ENCODE data around the gene ASPG.

ASPG gene

DNA sequence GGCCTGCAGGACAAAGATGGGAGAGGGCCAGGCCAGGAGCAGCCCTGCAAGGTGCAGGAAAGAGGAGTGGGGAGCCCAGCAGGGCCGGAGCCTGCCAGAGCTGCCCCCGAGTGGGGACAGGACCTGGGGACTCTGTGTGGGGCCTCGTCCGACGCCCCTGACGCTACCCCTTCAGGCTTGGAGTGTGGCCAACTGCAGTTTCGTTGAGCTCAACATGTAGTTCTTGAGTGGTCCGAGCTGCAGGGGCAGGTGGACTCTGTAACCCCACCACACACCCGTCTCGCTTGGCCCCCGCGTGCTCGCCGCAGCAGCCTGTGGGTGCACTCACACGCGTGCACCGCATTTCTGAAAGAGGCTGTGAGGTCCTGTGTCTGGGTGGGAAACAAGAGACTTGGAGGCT, 2.0 kb downstream of the ASPG start:
- H3K27ac ChIP-seq, result peak overlapping the region in 1 of 2 donors; percentile 92
- TF ChIP-seq, protein P1, sequence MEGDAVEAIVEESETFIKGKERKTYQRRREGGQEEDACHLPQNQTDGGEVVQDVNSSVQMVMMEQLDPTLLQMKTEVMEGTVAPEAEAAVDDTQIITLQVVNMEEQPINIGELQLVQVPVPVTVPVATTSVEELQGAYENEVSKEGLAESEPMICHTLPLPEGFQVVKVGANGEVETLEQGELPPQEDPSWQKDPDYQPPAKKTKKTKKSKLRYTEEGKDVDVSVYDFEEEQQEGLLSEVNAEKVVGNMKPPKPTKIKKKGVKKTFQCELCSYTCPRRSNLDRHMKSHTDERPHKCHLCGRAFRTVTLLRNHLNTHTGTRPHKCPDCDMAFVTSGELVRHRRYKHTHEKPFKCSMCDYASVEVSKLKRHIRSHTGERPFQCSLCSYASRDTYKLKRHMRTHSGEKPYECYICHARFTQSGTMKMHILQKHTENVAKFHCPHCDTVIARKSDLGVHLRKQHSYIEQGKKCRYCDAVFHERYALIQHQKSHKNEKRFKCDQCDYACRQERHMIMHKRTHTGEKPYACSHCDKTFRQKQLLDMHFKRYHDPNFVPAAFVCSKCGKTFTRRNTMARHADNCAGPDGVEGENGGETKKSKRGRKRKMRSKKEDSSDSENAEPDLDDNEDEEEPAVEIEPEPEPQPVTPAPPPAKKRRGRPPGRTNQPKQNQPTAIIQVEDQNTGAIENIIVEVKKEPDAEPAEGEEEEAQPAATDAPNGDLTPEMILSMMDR (IDR thresholded peaks at IDR 0.05), result no peak

DNA sequence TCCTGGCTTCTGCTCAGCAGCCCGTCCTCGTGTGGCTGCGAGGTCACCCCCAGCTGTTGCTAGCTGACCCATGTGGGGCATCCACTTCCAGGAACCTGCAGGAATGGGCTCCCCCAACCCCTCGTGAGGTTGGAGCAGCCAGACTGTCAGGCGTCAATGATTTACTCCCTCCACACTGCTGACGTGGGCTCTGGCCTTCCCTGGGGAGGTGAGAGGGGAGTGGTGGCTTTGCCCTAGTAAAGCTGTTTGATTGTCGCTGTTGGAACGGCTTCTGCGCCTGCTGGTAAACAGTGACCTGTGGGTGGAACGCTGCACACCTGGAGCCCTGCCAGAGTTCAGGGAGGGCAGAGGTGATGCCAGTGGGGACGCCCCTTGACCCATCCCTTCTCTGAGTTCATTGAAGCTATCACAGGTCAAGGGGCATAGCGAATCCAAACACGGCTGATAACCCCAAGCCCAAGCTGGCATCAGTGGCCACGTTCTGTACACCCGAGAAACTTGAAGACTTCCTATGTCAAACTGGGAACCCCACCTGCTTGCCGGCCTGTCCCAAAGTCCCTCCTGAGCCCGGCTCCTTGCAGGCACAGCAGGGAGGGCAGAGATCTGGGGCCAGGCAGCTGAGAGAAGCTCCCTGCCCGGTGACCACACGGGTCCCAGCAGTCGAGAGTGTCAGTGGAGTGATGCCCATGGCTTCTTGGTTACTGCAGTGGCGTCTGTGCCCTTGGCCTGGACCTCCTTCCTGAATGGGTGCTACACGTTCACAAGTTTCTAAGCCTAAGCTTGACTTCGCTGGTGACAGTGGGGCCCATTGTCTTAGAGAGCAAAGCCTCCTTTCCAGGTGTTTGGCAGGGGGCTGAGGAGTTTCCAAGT, 2.7 kb downstream of the ASPG start:
- DNase-seq (ENCODE audit: low spot score), result no peak
- TF ChIP-seq, protein P1 (IDR thresholded peaks at IDR 0.05), result no peak
- no peak overlapping the region for H3K4me3 ChIP-seq
- H3K27ac ChIP-seq, result no peak overlapping the region

More for the DNA sequence above, 2.0 kb downstream of the ASPG start:
- no peak overlapping the region for H3K4me3 ChIP-seq
- DNase-seq (ENCODE audit: low spot score), result no peak

- no peak for DNase-seq (ENCODE audit: low spot score)
- H3K27ac ChIP-seq, result no peak overlapping the region
- TF ChIP-seq, protein P1 (IDR thresholded peaks at IDR 0.05), result no peak
- H3K4me3 ChIP-seq, result no peak overlapping the region
Measured at GRCh38 chr14:104090071-104090748, 4.7 kb downstream of the ASPG start.

DNA sequence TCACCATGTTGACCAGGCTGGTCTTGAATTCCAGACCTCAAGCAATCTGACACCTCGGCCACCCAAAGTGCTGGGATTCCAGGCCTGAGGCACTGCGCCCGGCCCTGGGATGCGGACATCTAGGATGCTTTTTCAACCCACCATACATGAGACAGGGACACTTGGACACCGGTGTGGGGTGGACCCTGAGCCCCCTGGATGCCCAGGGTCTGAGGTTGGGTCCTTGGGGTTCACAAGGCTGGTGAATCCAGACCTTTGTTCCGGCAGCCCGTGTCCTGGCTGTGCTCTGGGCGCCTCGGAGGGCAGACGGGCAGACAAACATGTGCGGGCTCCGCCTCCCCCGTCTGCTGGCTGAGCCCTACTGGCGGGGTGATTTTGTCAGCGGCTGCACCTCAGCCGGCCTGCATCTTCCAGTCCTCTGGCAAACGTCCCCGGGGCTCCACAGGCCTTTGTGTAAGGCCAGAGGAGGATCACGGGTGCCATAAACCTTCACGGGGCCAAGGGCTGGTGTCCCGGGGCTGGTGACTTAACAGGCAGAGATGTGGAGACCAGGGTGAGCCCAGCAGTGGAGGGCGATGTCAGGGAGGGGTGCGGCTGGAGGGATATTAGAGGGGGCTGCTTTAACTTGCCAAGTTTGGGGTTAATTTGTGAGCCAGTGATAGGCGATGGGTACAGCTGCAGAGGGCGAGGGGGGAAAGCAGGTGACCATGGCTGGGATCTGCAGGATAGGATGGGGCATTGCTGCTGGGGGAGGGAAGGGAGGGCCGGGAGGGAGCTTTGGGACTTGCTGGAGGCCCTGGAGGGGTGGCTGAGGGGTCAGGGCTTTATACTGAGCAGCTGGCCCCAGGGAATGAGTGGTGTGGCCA, 5.8 kb downstream of the ASPG start:
- TF ChIP-seq, protein P1 (IDR thresholded peaks at IDR 0.05), result no peak
- no peak overlapping the region for H3K27ac ChIP-seq
- no peak overlapping the region for H3K4me3 ChIP-seq
- DNase-seq (ENCODE audit: low spot score), result no peak

GRCh38 chr14:104091927-104092771, 6.6 kb downstream of the ASPG start:
- no peak for DNase-seq (ENCODE audit: low spot score)
- Histone ChIP-seq H3K27ac (no peak overlapping the region), H3K4me3 (no peak overlapping the region)
- TF ChIP-seq, protein P1 (IDR thresholded peaks at IDR 0.05), result no peak

GRCh38 chr14:104092931-104093365, 7.4 kb downstream of the ASPG start:
- TF ChIP-seq, protein P1 (IDR thresholded peaks at IDR 0.05), result no peak
- Histone ChIP-seq H3K4me3 (no peak overlapping the region), H3K27ac (no peak overlapping the region)
- no peak for DNase-seq (ENCODE audit: low spot score)
